GM12892 (cell line): ENCODE results near the gene NUPR1.

ENCODE experiments used
- POLR2A ChIP-seq: IDR thresholded peaks from 2 replicates; pipeline ENCODE4 v1.6.1; 2011; ENCODE audit warnings: low read depth, low read length, control low read depth
- POLR2AphosphoS5 ChIP-seq: IDR thresholded peaks from 2 replicates; pipeline ENCODE4 v1.6.1; 2011; ENCODE audit warnings: low read depth, low read length, control low read depth
- TAF1 ChIP-seq: IDR thresholded peaks from 2 replicates; pipeline ENCODE4 v1.6.1; 2011; ENCODE audit warnings: low read depth, mild to moderate bottlenecking, control low read depth, low read length, borderline replicate concordance

- TF ChIP-seq POLR2AphosphoS5 (no peak), TAF1 (no peak), POLR2A (no peak)
Observed at GRCh38 chr16:28549301-28549899, 10.6 kb upstream of the NUPR1 start.
